GM21390 (cell line): Measurements from ENCODE around the gene METTL5.

ENCODE experiments used
- ATAC-seq: cut with Tn5 transposase; IDR thresholded peaks from one replicate; pipeline ENCODE4 v1.9.1; 2021; ENCODE audit not compliant: unreplicated experiment

Gene METTL5

DNA sequence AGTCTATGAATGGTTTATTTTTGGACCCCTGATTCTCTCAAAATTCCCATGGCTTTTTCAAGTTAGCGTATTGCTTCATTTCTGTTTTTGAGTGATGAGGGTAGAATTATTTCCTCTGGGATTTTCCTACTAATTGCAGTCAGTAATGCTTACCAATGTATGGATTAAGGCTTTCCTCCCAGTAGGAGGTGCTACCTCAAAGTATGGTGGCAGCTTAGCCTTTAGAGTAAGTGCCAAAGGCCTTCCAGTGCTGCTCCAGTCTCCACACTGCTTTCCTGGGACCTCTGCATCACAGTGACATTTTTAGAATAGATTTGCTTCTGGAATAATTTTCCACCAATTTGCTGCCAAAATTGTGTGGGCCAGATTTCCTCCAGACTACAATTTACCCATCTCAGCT lies 42.2 kb downstream of the METTL5 start:
- ATAC-seq, result no peak

DNA sequence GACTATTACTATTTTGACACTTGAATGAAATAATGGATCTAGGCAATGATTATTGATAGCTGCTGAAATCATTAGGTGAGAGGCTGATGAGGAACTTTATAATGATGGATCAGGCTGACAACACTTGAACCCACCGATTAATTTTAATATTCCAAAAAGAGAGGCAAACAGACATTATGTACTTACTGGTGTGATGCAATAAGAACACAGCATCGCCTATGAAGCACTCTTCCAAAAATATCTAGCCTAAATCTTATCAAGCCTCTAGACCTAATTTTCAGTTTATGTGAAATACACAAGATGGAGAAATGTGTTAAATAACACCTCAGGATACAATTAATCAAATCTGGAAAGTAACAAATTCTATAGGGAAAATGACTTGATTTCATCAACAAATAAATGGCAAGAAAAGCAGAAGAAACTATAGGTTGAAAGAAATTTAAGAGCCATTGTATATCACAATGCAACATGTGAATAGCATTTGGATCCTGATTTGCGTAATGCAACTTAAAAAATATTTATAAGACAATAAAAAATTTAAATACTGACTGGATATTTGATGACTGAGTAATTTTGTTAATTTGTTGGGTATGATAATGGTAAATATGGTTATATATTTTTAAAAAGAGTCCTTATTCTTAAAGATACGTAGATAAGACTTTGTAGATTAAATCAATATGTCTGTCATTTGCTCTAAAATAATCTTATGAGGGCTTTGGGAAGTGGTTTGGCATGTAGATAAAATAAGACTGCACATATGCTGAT lies 43.3 kb downstream of the METTL5 start:
- ATAC-seq, result no peak

DNA sequence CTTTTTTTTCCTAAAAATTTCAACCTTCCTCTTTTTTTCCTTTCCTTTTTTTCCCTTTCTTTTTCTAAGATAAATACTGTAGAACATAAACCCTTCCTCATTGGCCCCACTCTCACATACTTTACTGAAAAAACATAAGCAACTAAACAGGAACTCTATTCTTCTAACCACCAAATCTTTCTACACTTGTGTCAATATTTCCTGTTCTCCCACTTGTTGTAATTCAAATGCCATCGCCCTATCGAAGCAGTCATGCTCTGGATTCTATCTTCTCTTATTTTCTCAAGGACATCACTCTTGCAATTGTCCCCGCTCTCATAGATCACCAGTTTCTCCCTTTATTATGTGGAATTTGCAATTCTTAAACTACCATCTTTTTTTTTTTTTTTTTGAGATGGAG lies 46.3 kb downstream of the METTL5 start:
- no peak for ATAC-seq

DNA sequence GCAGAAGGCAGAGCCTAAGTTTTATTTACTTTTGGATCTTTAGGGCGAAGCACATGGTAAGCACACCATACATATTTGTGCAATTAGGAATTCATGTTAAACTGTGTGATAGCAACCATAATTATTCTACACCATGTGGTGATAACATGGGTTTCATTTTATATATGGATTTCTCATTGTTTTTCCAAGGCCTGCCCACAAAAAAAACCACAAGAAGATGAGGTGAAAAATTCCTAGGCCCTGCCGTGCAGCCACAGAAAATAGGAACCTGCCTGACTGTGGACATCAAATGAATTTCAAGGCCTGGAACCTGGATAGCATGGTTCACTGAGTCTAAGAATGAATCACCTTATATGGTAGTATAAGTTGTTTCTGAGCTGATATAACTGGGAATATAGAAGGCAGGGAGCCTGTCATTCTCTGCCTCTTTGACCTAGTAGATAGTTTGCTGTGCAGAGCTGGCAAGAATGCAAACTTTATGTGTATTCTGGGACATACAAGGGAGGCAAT lies 48.4 kb downstream of the METTL5 start:
- ATAC-seq, result no peak

DNA sequence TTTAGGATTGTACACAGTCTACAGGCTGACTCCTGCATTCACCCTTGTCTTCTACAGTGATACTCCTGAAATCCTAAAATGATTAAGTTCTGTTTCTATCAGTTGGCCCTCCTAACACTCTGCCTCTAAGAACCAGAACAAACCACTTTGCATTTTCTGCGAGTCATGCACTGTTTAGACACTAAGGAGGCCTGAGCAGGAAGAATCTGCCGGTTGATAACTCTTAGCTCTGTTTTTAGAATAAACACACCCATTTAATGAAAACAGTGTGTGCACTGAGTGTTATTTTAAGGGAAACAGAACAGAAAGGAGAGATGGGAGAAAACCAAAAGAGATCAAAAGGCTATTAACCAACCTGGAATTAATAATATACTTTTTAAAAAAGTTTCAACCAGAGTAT lies 48.9 kb downstream of the METTL5 start:
- no peak for ATAC-seq

DNA sequence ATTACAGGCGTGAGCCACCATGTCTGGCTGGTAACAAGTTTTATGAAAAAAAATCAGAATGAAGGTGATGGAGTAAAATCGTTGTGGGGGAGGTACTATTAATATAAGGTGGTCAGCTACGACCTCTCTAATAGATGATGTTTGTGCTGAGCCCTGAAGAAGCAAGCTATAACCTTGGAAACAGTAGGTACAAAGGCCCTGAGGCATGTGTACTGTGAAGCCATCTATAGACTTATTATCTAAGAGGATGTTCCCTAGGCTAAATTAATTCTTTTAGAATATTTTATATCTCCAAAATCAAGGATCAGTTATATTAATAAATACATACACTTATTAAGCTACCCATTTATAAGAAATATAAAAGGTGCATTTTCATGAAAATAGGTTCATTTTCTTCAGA lies 49.4 kb downstream of the METTL5 start:
- ATAC-seq, result no peak

DNA sequence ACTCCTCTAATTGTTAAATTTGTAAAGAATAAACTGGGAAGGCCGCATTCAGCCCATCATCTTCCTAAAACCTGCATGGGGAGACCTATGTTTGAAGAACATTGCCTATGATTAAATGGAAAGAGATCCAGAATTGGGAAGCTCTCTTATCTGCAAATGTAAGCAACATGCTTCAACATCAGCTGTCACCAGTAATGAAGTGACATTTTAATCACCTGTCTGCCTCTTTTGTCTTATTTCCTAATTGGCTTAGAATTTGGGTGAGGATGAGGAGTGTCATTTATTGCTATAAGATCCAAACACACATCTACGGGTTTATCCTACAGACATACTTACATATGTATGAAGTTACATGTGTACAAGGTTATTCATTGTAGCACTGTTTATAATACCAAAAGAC lies 52.1 kb downstream of the METTL5 start:
- no peak for ATAC-seq

DNA sequence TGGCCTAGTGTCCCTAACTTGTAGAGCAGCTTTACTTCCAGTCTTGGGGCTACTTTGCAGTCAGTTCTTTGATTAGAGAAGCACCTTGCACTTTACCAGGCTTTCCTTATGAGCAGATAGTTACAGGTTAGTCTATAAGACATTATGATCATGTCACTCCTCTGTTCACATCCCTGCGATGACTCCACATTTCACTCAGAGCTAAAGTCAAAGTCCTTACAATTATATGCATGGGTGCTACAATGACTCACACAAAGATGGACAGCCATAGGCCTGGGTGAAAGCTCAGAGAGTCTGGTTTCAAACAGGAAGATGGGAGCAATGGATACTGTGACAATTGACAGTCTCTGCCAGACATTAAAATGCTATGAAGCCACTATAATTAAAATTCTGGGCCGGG lies 53.1 kb downstream of the METTL5 start:
- no peak for ATAC-seq

DNA sequence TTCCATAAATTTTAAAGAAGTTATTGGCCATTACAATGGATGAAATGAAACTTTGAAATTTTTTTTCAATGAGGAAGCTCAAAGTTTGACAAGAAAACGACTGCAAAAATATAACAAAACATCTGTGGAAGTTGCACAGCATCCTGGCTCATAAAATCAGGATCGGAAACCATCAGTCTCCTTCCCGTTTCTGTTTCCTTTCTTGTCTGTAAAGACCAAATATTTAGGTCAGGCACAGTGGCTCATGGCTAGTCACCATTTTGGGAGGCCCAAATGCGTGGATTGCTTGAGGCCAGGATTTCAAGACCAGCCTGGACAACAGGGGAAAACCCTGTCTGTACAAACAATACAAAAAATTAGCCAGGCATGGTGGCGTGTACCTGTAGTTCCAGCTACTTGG lies 53.7 kb downstream of the METTL5 start:
- ATAC-seq, result no peak

DNA sequence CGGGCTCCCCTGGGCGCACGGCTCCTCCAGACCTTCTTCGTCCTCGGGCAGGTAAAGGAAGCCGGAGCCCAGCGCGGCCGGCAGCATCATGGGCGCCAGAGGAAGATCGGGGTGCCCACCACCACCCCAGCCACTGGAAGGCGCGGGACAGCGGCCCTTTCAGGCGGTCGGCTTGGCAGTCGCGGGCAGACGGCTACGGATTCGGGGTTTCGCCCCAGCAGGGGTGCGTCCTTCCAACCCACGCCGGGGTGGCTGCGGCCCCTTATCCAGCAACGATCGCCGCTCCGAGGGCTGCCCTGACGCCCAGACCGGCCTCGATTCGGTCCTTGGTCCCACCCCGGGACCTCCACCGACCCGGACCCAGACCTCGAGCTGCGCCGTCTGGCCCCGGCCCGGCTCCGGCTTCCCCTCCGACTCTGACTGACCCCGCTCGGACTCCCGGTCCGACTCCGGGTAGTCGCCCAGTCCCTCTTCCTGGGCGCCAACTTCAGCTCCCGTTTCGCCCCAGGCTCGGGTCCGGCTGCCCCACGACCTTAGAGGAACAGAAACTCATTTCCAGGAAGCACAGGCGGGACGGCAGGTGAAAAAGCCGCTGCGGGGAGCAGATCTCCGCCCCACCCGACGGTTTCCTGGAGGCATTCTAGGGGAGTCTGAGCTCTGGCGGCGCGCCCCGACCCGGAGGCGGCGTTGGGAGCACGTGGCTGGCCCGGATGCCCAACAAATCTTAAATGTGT lies 56.3 kb downstream of the METTL5 start:
- ATAC-seq, result no peak

DNA sequence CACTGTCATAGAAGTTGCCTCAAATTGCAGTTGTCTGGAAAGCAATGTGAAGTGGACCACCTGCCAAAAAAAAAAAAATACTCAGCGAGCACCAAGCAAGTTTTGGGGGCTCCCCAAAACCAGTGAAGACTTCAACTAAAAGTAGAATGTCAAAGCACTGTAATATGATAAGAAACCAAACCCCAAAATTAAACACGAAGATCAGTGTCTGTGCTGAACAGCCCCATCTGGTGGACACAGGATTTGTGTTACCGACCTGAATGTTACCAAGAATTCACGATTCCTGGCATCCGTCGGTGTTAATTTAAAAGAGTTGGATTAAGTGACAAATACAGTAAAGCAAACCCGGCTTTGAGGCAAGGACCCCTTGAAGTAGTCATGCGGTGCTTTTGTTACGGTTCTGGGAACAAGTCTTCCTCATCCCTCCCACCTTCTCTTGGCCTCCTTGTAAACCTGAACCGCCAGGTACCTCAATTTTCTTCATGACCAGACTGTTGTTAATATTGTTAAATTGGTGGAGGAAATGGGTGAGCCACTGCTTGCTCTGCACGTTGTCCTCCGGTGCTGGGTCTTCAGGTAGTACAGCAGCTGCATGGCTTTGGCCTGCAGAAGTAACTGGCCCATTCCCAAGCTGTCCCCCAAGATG lies 57.3 kb downstream of the METTL5 start:
- ATAC-seq, result no peak

DNA sequence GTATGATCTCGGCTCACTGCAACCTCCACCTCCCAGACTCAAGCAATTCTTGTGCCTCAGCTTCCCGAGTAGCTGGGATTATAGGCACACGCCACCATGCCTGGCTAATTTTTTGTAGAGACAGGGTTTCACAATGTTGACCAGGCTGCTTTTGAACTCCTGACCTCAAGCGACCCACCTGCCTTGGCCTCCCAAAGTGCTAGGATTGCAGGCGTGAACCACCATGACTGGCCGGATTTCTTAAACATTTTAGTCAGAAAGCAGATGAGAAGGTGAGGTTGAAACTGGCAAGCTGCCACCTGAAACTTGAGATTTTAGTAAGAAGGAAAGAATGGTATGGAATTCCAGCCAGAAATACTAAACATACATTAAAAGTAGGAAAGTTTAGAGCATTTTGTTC lies 59.2 kb downstream of the METTL5 start:
- no peak for ATAC-seq

DNA sequence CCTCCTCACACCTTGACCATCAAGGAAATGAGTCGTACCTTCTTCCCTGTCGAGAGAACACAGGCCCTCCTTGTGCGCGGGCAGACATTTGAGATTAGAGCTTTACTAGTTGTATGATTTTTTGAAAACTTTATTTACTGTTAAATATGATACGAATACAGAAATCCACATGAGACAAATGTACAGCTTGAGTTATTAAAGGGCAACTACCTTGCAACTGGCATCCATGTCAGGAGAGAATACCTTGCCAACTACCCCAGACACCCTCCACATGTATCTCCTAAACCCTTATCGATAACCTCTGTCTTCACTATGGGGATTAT lies 62.8 kb downstream of the METTL5 start:
- ATAC-seq, result no peak
